ENCODE measurements around the gene INHBC. TPM values are rescaled to one million over a fixed set of nuclear protein-coding genes. Genes with fewer than 3 reads are reported as not detected.

Gene INHBC
- total RNA-seq, 3 donors from 2014 or later: not detected

DNA sequence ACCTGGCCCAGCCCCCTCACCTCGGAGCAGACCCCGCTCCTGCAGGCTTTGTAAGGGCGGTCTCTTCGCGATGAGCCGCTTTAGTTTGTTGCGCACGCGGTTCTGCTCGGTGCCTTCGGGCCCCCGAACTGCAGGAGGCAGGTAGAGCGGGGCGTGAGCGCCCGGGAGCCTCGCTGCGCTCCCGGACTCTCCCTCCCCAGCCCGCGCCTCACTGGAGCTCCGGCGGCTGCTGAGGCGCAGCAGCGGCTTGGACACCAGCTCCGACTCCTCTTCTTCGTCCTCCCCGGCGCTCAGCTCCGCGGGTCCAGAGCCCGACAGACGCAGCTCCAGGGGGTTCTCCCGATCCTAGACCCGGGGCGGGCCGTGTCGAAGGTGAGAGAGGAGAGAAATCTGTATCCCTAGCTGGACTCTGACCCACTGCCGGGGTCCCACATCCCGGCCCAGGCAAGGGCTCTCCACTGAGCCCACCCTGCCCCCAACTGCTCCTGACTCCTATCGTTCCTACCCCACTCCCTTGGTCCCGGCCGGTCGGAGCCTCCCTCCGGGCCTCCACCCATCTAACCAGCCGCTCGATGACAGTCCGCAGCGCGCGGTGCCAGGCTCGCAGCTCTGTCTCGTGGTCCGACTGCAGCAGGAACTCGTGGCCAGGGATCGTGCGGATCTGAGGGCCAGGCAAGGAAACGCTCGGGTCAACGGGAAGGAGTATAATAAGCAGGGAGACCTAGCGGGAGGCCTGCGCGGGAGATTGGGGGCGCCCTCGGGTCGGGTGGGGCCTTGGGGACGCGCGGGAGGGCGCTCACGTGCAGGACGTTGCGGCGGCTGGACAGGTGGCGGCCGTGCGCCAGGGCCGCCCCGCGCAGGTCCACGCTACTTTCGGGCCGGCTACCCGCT lies 40.9 kb downstream of the INHBC start:
- TF ChIP-seq POLR2AphosphoS5 (IDR thresholded peaks at IDR 0.05): no peak
- TF ChIP-seq POLR2A (IDR thresholded peaks at IDR 0.05): no peak
- TF ChIP-seq CTCF (IDR thresholded peaks at IDR 0.05): no peak
- intact Hi-C loops (cut with DNase I; ENCODE audit: low total_unique reads): no loop called here
- Histone ChIP-seq H3K27me3 (peaks cover 0 to 33% of the 10 kb centered on the region in 2 donors), H3K4me3 (peak overlapping the region; percentile 38 to 66 (median 51)), H3K27ac (no peak overlapping the region), H3K4me1 (peaks cover 0 to 15% of the 10 kb centered on the region in 2 donors), H3K36me3 (no peaks in the 10 kb centered on the region), H3K9me3 (no peaks in the 10 kb centered on the region)
- DNase-seq (ENCODE audit: low spot score in 2 of 2): no peak

- intact Hi-C loops (cut with DNase I; ENCODE audit: low total_unique reads): no loop called here
Observed at GRCh38 chr12:57476162-57476992, 41.8 kb downstream of the INHBC start.

DNA sequence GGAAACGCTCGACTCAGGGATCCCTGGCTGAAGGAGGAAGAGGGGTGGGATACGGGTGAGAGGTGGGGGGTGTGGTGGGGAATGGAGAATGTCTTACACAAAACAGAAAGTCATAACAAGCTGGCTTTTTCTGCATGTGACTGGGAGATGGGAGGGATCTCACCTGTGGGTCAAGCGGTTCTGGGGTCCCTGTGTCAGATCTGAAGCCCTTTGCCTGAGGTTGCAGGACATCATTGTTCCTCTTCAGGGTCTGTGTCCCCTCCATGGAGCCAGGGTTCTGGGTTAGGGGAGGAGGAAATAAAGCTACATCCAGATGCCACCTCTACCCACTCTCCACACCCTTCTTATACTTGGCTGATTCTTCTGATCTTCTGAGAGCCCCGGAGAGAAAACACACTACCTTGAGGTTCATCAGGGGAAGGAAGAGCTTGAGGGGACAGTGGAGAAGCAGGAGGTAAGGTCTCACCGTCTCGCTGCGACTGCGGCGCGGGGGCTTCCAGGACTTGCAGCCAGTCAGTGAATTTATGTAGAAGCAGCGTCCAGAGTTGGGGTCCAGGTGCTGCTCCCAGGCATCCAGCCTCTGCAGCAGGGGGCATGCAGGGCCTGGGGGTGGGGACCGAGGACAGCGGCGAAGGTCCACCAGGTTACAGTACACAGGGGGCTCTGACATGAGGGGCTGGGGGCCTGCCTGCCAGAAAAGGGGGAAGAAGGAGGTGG lies 42.6 kb downstream of the INHBC start:
- Histone ChIP-seq H3K27me3 (peaks cover 0 to 33% of the 10 kb centered on the region in 2 donors), H3K36me3 (no peaks in the 10 kb centered on the region), H3K9me3 (no peaks in the 10 kb centered on the region), H3K4me3 (peak overlapping the region; percentile 38 to 51 (median 48)), H3K27ac (peak overlapping the region in 1 of 2 donors; percentile 38), H3K4me1 (peaks cover 0 to 15% of the 10 kb centered on the region in 2 donors)
- intact Hi-C loops (cut with DNase I; ENCODE audit: low total_unique reads): no loop called here
- no peak for TF ChIP-seq CTCF (IDR thresholded peaks at IDR 0.05)
- TF ChIP-seq POLR2AphosphoS5 (IDR thresholded peaks at IDR 0.05): no peak
- TF ChIP-seq POLR2A (IDR thresholded peaks at IDR 0.05): no peak
- DNase-seq (ENCODE audit: low spot score in 2 of 2): no peak

More at GRCh38 chr12:57476162-57476992, 41.8 kb downstream of the INHBC start:
- peak overlapping the region in 1 of 2 donors; percentile 38 for H3K27ac ChIP-seq
- no peaks in the 10 kb centered on the region for H3K36me3 ChIP-seq
- H3K4me1 ChIP-seq: peaks cover 0 to 15% of the 10 kb centered on the region in 2 donors
- TF ChIP-seq POLR2A (IDR thresholded peaks at IDR 0.05) (no peak), CTCF (IDR thresholded peaks at IDR 0.05) (peak in 1 of 3 donors; percentile 14), POLR2AphosphoS5 (IDR thresholded peaks at IDR 0.05) (no peak)
- DNase-seq (ENCODE audit: low spot score in 2 of 2): no peak
- H3K4me3 ChIP-seq: peak overlapping the region; percentile 38 to 66 (median 51)
- H3K27me3 ChIP-seq: peaks cover 0 to 33% of the 10 kb centered on the region in 2 donors
- no peaks in the 10 kb centered on the region for H3K9me3 ChIP-seq

DNA sequence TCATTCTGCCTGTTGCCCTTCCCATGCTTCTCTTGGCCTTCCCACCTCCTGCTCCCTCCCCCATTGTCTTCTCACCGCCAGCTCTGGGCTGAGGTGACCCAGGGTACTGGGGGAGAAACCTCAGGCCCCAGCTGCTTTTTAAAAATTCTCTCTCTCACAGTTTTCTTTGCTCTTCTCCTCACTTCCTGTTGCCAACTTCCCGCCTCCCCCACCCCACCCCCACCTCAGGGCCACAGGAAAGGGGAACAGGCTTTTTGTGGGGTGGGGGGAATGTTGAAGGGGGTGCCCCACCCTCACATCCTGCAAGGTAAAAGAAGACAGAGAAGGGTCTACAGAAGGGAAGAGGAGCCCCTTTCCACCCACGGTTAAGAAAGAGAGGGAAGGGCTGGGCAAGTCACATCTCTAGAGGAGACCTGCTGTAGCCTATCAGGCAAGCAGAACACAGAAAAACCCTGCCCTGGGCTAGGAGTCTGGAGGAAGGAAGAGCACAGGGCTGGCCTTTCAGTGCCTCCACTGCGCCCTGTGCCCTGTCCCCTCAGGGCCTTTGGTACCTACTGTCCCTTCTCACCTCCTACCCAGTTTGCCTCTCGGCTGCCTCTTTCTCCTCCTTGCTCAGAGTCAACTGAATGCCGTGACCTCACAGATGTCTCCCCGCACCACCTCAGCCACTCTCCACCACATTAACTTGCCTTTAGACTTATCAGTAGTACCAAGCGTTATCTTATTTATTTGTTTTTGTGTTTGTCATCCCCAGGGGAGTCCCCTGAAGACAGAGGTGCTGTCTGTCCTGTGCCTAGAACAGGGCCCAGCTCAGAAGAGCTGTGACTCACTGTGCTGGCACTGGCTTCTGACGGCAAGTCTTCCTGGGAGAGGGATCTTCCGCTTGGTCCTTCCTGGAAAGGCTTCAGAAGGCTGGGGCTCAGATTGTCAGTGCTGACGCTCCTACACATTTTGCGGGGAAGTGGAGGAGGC lies 43.4 kb downstream of the INHBC start:
- no peak for TF ChIP-seq POLR2A (IDR thresholded peaks at IDR 0.05)
- DNase-seq (ENCODE audit: low spot score in 2 of 2): no peak
- Histone ChIP-seq H3K4me1 (peaks cover 0 to 15% of the 10 kb centered on the region in 2 donors), H3K27me3 (peaks cover 0 to 33% of the 10 kb centered on the region in 2 donors), H3K4me3 (peak overlapping the region; percentile 38 to 51 (median 48)), H3K9me3 (no peaks in the 10 kb centered on the region), H3K27ac (peak overlapping the region in 1 of 2 donors; percentile 51), H3K36me3 (no peaks in the 10 kb centered on the region)
- intact Hi-C loops (cut with DNase I; ENCODE audit: low total_unique reads): no loop called here

All from breast epithelium (tissue), 4 donors.